Measurements from ENCODE around the gene PSIP1. TPM values are rescaled to one million over a fixed set of nuclear protein-coding genes. Genes with fewer than 3 reads are reported as not detected.

Gene PSIP1
- polyA plus RNA-seq, 1 donor (not counting 4 experiments of a cell fraction or from before 2014, with no cell fraction given) = 14.7 TPM

GRCh38 chr9:15524845-15525455 is 14.2 kb upstream of the PSIP1 start:
- no peak overlapping the region for H2AFZ ChIP-seq (ENCODE audit: control insufficient read depth, low read length)
- no peaks in the 10 kb centered on the region for H3K9me1 ChIP-seq (ENCODE audit: control insufficient read depth, extremely low read depth, insufficient read depth, low read length)
- no peak for TF ChIP-seq CTCF (optimal IDR thresholded peaks at IDR 0.05 in 1 of 3, IDR thresholded peaks at IDR 0.05 in 1 of 3, conservative IDR thresholded peaks at IDR 0.05 in 1 of 3; ENCODE audit: extremely low read depth in 1 of 3, insufficient read depth in 2 of 3, low read length in 3 of 3)
- no peak for TF ChIP-seq EZH2 (IDR thresholded peaks at IDR 0.05; ENCODE audit: low read length)
- no peak overlapping the region for H3K27ac ChIP-seq (ENCODE audit: control insufficient read depth, insufficient read depth, low read length)
- FAIRE-seq = no peak
- dilution Hi-C loops (cut with MboI; ENCODE audit: extremely low pct_ligation_motif_present, low sequenced_read_pairs) = no loop called here
- no peak overlapping the region for H3K4me3 ChIP-seq (ENCODE audit: control insufficient read depth in 2 of 3, extremely low read depth in 1 of 3, insufficient read depth in 2 of 3, low read depth in 1 of 3, low read length in 3 of 3)
- DNase-seq (ENCODE audit: low read depth, low spot score) = no peak
- no peaks in the 10 kb centered on the region for H3K27me3 ChIP-seq (ENCODE audit: control insufficient read depth, extremely low read depth, insufficient read depth, low read length)
- no peak overlapping the region for H3K4me2 ChIP-seq (ENCODE audit: control insufficient read depth, extremely low read depth, insufficient read depth, low read depth, low read length)
- no peak overlapping the region for H3K9ac ChIP-seq (ENCODE audit: control insufficient read depth, extremely low read depth, insufficient read depth, low read length)
- H3K79me2 ChIP-seq (ENCODE audit: control insufficient read depth, insufficient read depth, low read length) = no peaks in the 10 kb centered on the region
- no peaks in the 10 kb centered on the region for H3K4me1 ChIP-seq (ENCODE audit: control insufficient read depth, extremely low read depth, insufficient read depth, low read length)
- no peaks in the 10 kb centered on the region for H3K36me3 ChIP-seq (ENCODE audit: control insufficient read depth in 2 of 2, extremely low read depth in 1 of 2, insufficient read depth in 2 of 2, low read length in 2 of 2)
- no peaks in the 10 kb centered on the region for H4K20me1 ChIP-seq (ENCODE audit: control insufficient read depth, extremely low read depth, insufficient read depth, low read length)
- H3K9me3 ChIP-seq (ENCODE audit: control insufficient read depth, low read depth, low read length) = no peaks in the 10 kb centered on the region

DNA sequence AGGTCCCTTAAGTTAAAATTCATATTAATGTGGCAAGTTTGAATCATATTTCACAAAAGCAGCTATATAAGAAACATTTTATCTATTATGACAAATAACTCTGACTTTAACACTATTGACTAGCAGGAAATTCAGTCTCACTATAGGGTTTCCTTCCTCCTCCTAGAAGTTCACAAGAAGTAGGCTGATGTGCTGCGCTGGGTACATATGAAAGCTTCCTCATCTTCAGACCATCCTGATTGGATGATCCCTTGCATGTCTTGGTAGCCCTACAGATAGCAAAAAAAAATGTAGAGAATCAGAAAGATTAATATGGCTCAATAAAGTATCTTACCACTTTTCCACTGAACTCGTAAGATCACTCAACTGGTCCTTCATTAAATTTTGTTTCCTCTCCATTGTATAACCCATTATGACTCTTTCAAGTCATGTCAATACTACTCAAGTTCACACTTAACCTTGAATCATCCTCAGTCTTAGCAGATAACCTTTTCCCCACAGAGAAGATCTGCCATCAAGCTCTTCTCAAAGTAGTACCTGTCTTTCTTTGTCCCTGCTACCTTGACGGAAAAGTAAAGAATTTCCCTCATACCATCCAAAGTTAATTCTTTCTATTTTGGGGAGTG is 11.5 kb upstream of the PSIP1 start:
- no peak overlapping the region for H2AFZ ChIP-seq (ENCODE audit: control insufficient read depth, low read length)
- no peak overlapping the region for H3K4me3 ChIP-seq (ENCODE audit: control insufficient read depth in 2 of 3, extremely low read depth in 1 of 3, insufficient read depth in 2 of 3, low read depth in 1 of 3, low read length in 3 of 3)
- TF ChIP-seq EZH2 (IDR thresholded peaks at IDR 0.05; ENCODE audit: low read length) (no peak), CTCF (optimal IDR thresholded peaks at IDR 0.05 in 1 of 3, IDR thresholded peaks at IDR 0.05 in 1 of 3, conservative IDR thresholded peaks at IDR 0.05 in 1 of 3; ENCODE audit: extremely low read depth in 1 of 3, insufficient read depth in 2 of 3, low read length in 3 of 3) (no peak)
- DNase-seq (ENCODE audit: low read depth, low spot score) = no peak
- no peak overlapping the region for H3K4me2 ChIP-seq (ENCODE audit: control insufficient read depth, extremely low read depth, insufficient read depth, low read depth, low read length)
- no peaks in the 10 kb centered on the region for H3K36me3 ChIP-seq (ENCODE audit: control insufficient read depth in 2 of 2, extremely low read depth in 1 of 2, insufficient read depth in 2 of 2, low read length in 2 of 2)
- no peaks in the 10 kb centered on the region for H3K4me1 ChIP-seq (ENCODE audit: control insufficient read depth, extremely low read depth, insufficient read depth, low read length)
- no peaks in the 10 kb centered on the region for H3K79me2 ChIP-seq (ENCODE audit: control insufficient read depth, insufficient read depth, low read length)
- H3K27ac ChIP-seq (ENCODE audit: control insufficient read depth, insufficient read depth, low read length) = no peak overlapping the region
- dilution Hi-C loops (cut with MboI; ENCODE audit: extremely low pct_ligation_motif_present, low sequenced_read_pairs) = no loop called here
- H3K9me3 ChIP-seq (ENCODE audit: control insufficient read depth, low read depth, low read length) = no peaks in the 10 kb centered on the region
- H3K9me1 ChIP-seq (ENCODE audit: control insufficient read depth, extremely low read depth, insufficient read depth, low read length) = no peaks in the 10 kb centered on the region
- H3K9ac ChIP-seq (ENCODE audit: control insufficient read depth, extremely low read depth, insufficient read depth, low read length) = no peak overlapping the region
- no peaks in the 10 kb centered on the region for H4K20me1 ChIP-seq (ENCODE audit: control insufficient read depth, extremely low read depth, insufficient read depth, low read length)
- H3K27me3 ChIP-seq (ENCODE audit: control insufficient read depth, extremely low read depth, insufficient read depth, low read length) = no peaks in the 10 kb centered on the region
- FAIRE-seq = no peak
